ENCODE data around the gene PAAF1.

DNA sequence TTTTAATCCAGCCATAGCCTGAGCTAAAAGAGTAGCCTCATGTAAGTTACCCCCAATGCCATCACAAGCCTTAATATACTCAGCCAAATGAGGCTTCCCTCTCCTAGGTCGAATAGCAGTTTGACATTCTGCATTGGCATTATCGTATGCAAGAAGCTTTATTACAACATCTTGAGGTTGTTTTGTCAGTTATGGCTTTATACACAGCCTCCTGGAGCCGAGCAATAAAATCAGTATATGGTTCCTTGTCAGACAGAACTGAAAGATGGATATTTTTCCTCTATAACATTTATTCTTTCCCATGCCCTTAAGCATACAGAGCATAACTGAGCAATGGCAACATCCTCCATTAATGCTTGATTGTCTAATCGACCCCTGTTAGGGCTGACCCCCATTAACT lies 68.6 kb downstream of the PAAF1 start:
- TF ChIP-seq EZH2phosphoT487 (IDR thresholded peaks at IDR 0.05; ENCODE audit: insufficient read depth, low read depth) = no peak
- TF ChIP-seq EZH2 (IDR thresholded peaks at IDR 0.05; ENCODE audit: insufficient read depth, poor library complexity, severe bottlenecking) = no peak
